Esophagus (tissue), 2 donors: ENCODE measurements around the gene ALMS1. TPM values are rescaled to one million over a fixed set of nuclear protein-coding genes. Genes with fewer than 3 reads are reported as not detected.
A peak's percentile ranks its signal among the peaks of the same experiment; 100 is the strongest.

Experiments
- H3K27ac ChIP-seq, 2 donors: one replicate each; pipeline ENCODE4 v1.5.1; 2013; ENCODE audit warnings: low read depth in 2 of 2, mild to moderate bottlenecking in 2 of 2, inconsistent platforms in 1 of 2, low read length in 1 of 2, moderate library complexity in 1 of 2
- H3K27me3 ChIP-seq, 2 donors: one replicate each; pipeline ENCODE4 v1.6.1; 2013; ENCODE audit warnings: low read length in 2 of 2, control low read depth in 1 of 2, mild to moderate bottlenecking in 1 of 2; ENCODE audit not compliant: insufficient read depth in 2 of 2, control insufficient read depth in 1 of 2
- H3K36me3 ChIP-seq, 2 donors: one replicate each; pipeline ENCODE4 v1.6.1; 2013; ENCODE audit warnings: low read length in 1 of 2; ENCODE audit not compliant: control insufficient read depth in 2 of 2, insufficient read depth in 2 of 2
- H3K4me1 ChIP-seq, 2 donors: one replicate each; pipeline ENCODE4 v1.6.1; 2013; ENCODE audit warnings: low read length in 1 of 2; ENCODE audit not compliant: control insufficient read depth in 2 of 2, insufficient read depth in 2 of 2
- H3K4me3 ChIP-seq, 2 donors: one replicate each; pipeline ENCODE4 v1.5.1; 2013; ENCODE audit warnings: low read length in 2 of 2, mild to moderate bottlenecking in 2 of 2, low read depth in 1 of 2, moderate library complexity in 1 of 2
- H3K9me3 ChIP-seq, 2 donors: one replicate each; pipeline ENCODE4 v1.6.1; 2013; ENCODE audit warnings: mild to moderate bottlenecking in 2 of 2, low read depth in 1 of 2, low read length in 1 of 2, moderate library complexity in 1 of 2; ENCODE audit not compliant: control insufficient read depth in 2 of 2, insufficient read depth in 1 of 2
- WGBS, 2 donors: extraction: QIAGEN DNeasy Blood & Tissue Kit; methylation state at CpG; one replicate each; pipeline ENCODE4 v1.1.7; 2013; 5-methylcytosine and 5-hydroxymethylcytosine counted together
- polyA plus RNA-seq, 2 donors: library from polyadenylated mRNA; stranded (reverse); fragments of 200-250 nt; gene quantifications; one replicate each; pipeline ENCODE4 v1.2.3, GENCODE V29; 2013
- donor health status: healthy with polysubstance abuse.
- donor health status: Bipolar disorder and iron deficiency.

The ALMS1 gene
- polyA plus RNA-seq, 2 donors, result 3.3 to 3.8 TPM

- H3K36me3 ChIP-seq, result no peaks in the 10 kb centered on the region
- H3K27ac ChIP-seq, result no peak overlapping the region
- H3K27me3 ChIP-seq, result no peaks in the 10 kb centered on the region
- H3K4me3 ChIP-seq, result peak overlapping the region in 1 of 2 donors; percentile 76
- 20 to 25% methylated on average over 6 of the region's 6 CpGs for WGBS, 2 donors
- H3K4me1 ChIP-seq, result no peaks in the 10 kb centered on the region
- H3K9me3 ChIP-seq, result no peaks in the 10 kb centered on the region
Measured at GRCh38 chr2:73386894-73387636, 1.4 kb downstream of the ALMS1 start.

GRCh38 chr2:73402386-73403103 lies 16.9 kb downstream of the ALMS1 start:
- no peaks in the 10 kb centered on the region for H3K36me3 ChIP-seq
- peaks cover 3% of the 10 kb centered on the region in 2 donors for H3K9me3 ChIP-seq
- no peak overlapping the region for H3K4me3 ChIP-seq
- WGBS, 2 donors, result 95% methylated on average over 9 of the region's 9 CpGs
- H3K27me3 ChIP-seq, result no peaks in the 10 kb centered on the region
- no peak overlapping the region for H3K27ac ChIP-seq
- no peaks in the 10 kb centered on the region for H3K4me1 ChIP-seq

GRCh38 chr2:73403237-73403636 lies 17.6 kb downstream of the ALMS1 start:
- Histone ChIP-seq H3K4me3 (no peak overlapping the region), H3K36me3 (no peaks in the 10 kb centered on the region), H3K27me3 (no peaks in the 10 kb centered on the region), H3K4me1 (no peaks in the 10 kb centered on the region), H3K27ac (no peak overlapping the region), H3K9me3 (peaks cover 3% of the 10 kb centered on the region in 2 donors)
- WGBS, 2 donors, result 96 to 100% methylated on average over 1 of the region's 1 CpG

GRCh38 chr2:73404409-73404808 lies 18.8 kb downstream of the ALMS1 start:
- no peaks in the 10 kb centered on the region for H3K4me1 ChIP-seq
- 94 to 97% methylated on average over 5 of the region's 5 CpGs for WGBS, 2 donors
- no peak overlapping the region for H3K4me3 ChIP-seq
- no peak overlapping the region for H3K27ac ChIP-seq
- H3K9me3 ChIP-seq, result peaks cover 0 to 3% of the 10 kb centered on the region in 2 donors
- no peaks in the 10 kb centered on the region for H3K36me3 ChIP-seq
- no peaks in the 10 kb centered on the region for H3K27me3 ChIP-seq

GRCh38 chr2:73406996-73407395 lies 21.4 kb downstream of the ALMS1 start:
- no peaks in the 10 kb centered on the region for H3K36me3 ChIP-seq
- no peak overlapping the region for H3K4me3 ChIP-seq
- WGBS, 2 donors, result 64 to 71% methylated on average over 2 of the region's 2 CpGs
- no peaks in the 10 kb centered on the region for H3K4me1 ChIP-seq
- peaks cover 0 to 3% of the 10 kb centered on the region in 2 donors for H3K9me3 ChIP-seq
- no peaks in the 10 kb centered on the region for H3K27me3 ChIP-seq
- H3K27ac ChIP-seq, result no peak overlapping the region

GRCh38 chr2:73408198-73408597 lies 22.6 kb downstream of the ALMS1 start:
- Histone ChIP-seq H3K27me3 (no peaks in the 10 kb centered on the region), H3K9me3 (peaks cover 0 to 3% of the 10 kb centered on the region in 2 donors), H3K4me3 (no peak overlapping the region), H3K27ac (no peak overlapping the region), H3K4me1 (no peaks in the 10 kb centered on the region), H3K36me3 (no peaks in the 10 kb centered on the region)
- 76 to 82% methylated on average over 3 of the region's 3 CpGs for WGBS, 2 donors

GRCh38 chr2:73414696-73415095 lies 29.1 kb downstream of the ALMS1 start:
- no peaks in the 10 kb centered on the region for H3K9me3 ChIP-seq
- no peak overlapping the region for H3K27ac ChIP-seq
- H3K4me1 ChIP-seq, result no peaks in the 10 kb centered on the region
- H3K36me3 ChIP-seq, result no peaks in the 10 kb centered on the region
- H3K27me3 ChIP-seq, result no peaks in the 10 kb centered on the region
- no peak overlapping the region for H3K4me3 ChIP-seq
- WGBS, 2 donors, result 97 to 98% methylated on average over 3 of the region's 3 CpGs

GRCh38 chr2:73415906-73416305 lies 30.3 kb downstream of the ALMS1 start:
- no peaks in the 10 kb centered on the region for H3K4me1 ChIP-seq
- no peaks in the 10 kb centered on the region for H3K9me3 ChIP-seq
- no peaks in the 10 kb centered on the region for H3K27me3 ChIP-seq
- H3K36me3 ChIP-seq, result no peaks in the 10 kb centered on the region
- no peak overlapping the region for H3K4me3 ChIP-seq
- 83 to 85% methylated on average over 2 of the region's 2 CpGs for WGBS, 2 donors
- no peak overlapping the region for H3K27ac ChIP-seq

- no peaks in the 10 kb centered on the region for H3K27me3 ChIP-seq
- 49 to 61% methylated on average over 7 of the region's 7 CpGs for WGBS, 2 donors
- no peaks in the 10 kb centered on the region for H3K9me3 ChIP-seq
- H3K27ac ChIP-seq, result no peak overlapping the region
- no peaks in the 10 kb centered on the region for H3K36me3 ChIP-seq
- H3K4me3 ChIP-seq, result no peak overlapping the region
- no peaks in the 10 kb centered on the region for H3K4me1 ChIP-seq
Measured at GRCh38 chr2:73418343-73418742, 32.7 kb downstream of the ALMS1 start.

GRCh38 chr2:73423913-73424312 lies 38.3 kb downstream of the ALMS1 start:
- Histone ChIP-seq H3K4me1 (no peaks in the 10 kb centered on the region), H3K4me3 (no peak overlapping the region), H3K27ac (no peak overlapping the region), H3K36me3 (no peaks in the 10 kb centered on the region), H3K27me3 (no peaks in the 10 kb centered on the region), H3K9me3 (no peaks in the 10 kb centered on the region)
- WGBS, 2 donors, result 95 to 97% methylated on average over 3 of the region's 3 CpGs
